GM18511 (cell line): ENCODE data around the gene POLR3H.

Experiments used
- ATAC-seq: cut with Tn5 transposase; IDR thresholded peaks from one replicate; pipeline ENCODE4 v1.9.1; 2021; ENCODE audit warnings: mild to moderate bottlenecking, moderate library complexity; ENCODE audit not compliant: unreplicated experiment

POLR3H gene

DNA sequence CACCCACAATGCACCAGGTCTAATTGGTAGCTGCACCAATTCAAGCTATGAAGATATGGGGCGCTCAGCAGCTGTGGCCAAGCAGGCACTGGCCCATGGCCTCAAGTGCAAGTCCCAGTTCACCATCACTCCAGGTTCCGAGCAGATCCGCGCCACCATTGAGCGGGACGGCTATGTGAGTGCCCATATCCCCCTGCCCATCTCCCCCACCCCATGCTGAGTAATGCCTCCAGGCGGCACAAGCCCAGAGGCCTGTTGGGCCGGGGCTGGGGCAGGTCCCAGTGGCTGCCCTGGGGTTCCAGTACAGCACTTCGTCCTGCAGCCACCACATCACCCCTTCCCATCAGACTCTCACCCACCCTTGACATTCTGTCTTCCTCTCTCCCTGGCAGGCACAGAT lies 21.5 kb downstream of the POLR3H start:
- no peak for ATAC-seq

DNA sequence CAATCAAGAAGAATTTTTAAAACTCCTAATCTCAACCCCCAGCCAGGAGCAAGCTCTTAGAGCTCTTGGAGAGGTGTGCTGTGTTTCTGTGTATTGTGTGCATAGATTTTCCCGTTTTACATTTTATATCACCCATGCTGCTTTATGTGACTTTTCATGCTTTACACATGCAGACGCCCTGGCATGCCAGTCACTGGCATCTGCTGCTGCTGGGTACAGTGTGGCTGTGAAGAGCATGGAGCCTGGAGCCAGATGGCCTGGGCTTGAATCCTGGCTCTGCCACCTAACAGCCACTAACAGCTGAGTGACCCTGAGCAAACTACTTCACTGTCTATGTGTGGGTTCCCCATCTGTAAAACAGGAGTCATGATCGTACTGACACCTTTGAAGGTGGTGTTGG lies 23.1 kb downstream of the POLR3H start:
- no peak for ATAC-seq

DNA sequence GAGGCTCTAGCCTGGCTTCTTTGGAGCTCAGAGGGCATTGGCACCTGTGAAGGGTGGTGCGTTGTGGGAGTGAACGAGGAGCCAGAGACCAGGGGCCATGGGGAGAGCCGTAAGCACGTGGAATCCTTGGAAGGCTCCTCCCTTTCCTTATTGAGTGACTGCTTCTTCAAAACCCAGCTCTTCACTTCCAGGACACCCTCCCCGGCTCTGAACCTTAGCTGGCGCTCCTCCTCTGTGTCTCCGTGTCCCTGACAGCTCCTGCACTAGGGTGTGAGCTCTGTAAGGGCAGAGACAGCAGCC lies 26.3 kb downstream of the POLR3H start:
- ATAC-seq: no peak

DNA sequence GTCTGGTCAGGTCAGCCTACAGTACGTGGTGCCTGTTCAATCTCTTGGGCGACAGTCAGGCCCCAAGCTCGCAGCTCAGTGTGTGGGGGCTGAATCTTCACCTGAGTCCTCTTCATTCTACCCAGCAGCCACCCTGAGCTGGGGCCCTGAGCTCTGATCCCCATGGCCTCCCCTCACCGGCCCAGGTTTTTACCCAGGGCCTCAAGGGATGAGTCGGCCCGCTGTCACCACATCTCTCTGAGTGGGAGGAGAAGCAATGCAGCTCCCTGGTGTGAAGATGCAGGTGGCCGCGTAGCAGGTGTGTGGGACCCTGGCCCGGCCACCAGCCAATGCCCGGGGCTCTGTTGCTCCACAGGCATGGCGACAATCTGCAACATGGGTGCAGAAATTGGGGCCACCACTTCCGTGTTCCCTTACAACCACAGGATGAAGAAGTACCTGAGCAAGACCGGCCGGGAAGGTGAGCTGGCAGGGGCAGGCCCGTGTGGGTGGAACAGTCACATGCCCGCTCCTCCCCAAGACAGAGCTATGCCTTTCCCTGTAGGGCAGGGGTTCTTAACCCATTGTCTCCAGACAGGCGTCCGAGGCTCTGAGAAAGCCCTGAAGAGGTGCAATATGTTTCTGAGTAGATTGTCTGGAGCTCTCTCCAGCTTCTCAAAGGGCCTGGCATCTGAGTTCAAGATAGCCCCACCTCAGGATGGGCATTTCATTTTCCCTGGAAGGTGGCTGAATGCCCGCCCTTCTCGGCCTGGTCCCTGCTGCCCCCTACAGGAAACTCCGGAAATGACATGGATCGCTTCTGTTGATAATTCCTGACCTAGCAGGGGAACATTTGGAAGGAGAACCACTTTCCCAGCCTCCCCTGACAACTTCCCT lies 26.9 kb downstream of the POLR3H start:
- no peak for ATAC-seq

DNA sequence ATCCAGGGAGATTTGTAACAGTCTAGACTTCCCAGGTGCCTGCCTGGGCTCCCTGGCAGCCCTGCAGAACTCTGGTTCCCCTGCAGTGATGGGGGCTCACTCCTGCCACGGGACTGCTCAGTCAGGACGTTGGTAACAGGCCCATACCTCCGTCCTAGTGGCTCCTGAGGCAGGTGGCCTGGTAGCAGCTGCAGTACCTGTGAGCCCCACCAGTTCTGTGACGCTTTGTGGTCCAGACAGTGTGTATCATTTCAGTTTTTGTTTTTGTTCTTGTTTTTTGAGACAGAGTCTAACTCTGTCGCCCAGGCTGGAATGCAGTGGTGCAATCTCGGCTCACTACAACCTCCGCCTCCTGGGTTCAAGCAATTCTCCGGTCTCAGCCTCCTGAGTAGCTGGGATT lies 27.8 kb downstream of the POLR3H start:
- no peak for ATAC-seq

DNA sequence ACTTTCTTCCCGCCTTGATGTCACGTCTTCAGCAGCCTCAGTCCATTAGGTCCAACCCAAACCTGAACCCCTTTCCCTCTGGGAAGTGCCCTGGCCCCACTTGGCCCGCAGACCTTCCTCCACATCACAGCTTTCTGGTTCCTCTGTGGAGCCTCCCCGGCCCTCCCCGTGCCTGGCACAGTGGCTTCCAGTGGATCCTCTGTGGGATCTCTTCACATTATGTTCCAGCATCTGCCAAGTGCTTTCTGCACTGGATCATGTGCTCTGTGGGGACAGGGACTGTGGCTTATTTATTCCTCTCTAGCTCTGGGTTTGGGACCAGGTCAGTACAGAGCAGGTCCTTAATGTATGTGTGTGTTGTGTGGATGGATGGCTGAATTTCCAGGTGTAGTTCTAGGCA lies 30.9 kb downstream of the POLR3H start:
- no peak for ATAC-seq

DNA sequence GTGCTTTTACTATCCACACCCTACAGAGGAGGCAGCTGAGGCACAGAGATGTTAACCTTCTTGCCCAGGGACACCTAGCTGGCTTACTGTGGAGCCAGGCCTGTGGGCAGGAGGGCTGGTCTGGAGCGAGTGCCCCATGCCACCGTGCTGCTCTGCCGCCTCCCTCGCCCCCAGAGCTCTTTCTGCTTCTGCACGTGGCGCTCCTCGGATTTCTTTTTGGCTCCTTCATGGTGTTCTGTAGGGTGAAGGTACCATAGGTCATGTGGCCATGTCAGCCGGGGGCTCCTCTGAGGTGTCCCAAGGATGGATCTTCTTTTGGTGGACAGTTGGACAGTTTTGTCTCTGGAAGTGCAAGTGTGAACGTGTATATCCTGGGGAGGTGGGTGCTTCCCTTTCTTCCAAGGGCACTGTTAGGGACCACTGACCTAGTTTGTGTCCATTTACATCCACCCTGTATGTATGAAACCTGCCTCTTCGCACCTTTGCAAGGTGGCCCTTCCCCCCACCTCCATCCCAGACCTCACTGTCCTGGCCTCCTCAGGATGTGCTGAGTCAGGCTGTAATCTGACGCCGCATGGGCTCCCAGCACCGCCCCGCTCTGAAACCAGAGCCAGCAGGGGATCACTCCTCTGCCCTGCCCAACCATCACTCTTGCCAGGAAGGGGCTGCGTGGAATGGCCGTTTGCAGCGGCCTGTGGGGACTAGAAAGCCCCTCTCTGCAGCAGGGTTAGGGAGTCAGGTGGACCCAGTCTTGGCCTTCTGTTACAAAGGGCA lies 31.7 kb downstream of the POLR3H start:
- no peak for ATAC-seq

DNA sequence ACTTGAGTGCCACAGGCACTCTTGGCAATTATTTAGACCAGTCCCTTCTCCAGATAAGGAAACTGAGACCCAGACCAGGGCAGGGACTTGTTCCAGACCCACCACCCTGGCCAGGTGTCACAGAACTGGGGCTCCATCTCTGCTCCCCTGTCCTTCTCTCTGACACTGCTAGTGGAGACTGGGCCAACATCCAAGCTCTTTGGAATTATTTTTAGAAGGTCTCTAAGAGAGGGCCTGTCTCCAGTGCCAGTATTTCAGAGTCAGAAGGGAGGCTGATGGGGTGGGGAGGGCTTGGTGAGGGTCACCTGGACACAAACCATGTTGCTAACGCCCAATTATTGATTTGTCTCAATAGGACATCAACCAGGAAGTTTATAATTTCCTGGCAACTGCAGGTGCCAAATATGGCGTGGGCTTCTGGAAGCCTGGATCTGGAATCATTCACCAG lies 32.7 kb downstream of the POLR3H start:
- no peak for ATAC-seq

DNA sequence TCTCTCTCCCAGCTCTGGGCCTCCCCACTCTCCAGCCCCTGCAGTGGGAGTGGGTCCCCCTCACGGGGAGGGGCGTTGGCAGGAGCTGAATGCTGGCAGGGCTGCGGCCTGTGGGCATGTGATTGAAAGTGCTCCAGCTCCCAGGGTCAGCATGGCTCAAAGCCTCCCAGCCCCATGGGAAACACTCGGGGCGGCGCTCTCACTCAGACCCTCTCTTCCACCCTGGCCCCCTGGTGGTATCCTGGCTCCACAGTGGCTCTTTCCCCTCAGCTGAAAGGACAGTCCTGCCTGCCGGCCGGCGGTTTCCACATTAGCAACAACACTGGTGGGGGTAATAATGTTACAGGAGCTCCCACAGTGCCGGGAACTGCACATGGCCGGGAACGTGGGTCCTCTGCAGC lies 35.5 kb downstream of the POLR3H start:
- ATAC-seq: no peak

DNA sequence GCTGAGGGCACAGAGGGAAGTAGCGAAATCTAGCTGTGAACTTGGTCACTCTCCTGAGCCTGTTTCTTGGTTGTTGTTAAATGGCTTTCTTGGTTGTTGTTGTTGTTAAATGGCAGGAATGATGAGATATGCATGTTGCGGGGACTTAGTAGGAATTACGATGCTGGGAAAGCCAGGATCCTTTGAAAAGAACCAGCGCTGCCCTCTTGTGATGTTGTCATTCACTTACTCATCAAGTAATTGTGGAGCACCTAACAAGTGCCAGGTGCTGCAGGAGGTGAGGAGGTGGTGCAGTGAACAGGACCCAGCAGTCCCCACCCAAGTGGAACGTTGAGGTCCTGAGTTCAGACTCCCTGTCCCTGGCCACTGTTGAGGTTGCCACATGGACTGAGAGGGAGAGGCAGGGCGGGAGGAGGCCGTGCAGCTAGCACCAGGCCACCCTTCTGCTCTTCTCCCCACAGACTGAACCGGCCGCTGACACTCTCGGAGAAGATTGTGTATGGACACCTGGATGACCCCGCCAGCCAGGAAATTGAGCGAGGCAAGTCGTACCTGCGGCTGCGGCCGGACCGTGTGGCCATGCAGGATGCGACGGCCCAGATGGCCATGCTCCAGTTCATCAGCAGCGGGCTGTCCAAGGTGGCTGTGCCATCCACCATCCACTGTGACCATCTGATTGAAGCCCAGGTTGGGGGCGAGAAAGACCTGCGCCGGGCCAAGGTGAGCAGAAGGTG lies 36.8 kb downstream of the POLR3H start:
- no peak for ATAC-seq

DNA sequence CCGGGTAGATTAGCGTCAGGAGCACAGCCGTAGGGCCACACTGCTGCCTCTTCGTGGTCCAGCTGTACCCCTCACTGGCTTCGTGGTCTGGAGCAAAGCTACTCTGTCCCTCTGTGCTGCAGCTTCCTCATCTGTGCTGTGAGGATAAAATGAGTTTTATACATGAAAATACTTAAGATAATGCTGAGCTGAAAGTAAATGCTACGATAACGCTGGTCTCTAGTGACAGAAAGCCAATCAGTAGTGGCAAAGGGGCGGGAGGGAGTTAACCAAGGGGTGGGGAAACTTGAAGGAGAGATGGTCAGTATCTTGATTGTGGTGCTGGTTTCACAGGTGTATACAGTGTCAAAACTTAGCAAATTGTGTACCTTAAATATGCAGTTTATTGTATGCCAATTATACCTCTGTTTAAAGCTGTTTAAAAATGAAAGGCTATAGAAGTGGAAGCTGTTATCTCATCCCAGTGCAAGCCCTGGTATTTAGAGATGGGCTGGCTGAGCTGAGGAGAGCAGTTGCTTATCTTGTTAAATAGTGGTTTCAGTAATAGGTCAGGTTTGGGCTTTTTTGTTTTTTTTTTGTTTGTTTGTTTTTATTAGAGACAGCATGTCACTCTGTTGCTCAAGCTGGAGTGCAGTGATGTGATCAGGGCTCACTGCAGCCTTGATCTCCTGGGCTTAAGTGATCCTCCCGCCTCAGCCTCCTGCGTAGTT lies 38.6 kb downstream of the POLR3H start:
- no peak for ATAC-seq

DNA sequence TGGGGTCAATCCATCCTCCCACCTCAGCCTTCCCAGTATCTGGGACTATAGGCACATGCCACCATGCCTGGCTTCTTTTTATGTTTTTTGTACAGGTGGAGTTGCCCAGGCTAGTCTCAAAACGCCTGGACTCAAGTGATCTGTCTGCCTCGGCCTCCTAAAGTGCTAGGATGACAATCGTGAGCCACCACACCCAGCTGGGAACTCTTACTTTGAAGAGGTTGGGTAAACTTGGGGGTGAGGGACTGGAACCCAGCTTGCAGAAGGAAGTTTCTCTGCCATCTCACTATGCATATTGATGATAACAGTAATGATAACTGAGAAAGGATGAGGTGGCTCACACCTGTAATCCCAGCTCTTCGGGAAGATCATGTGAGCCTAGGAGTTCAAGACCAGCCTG lies 39.5 kb downstream of the POLR3H start:
- ATAC-seq: no peak

DNA sequence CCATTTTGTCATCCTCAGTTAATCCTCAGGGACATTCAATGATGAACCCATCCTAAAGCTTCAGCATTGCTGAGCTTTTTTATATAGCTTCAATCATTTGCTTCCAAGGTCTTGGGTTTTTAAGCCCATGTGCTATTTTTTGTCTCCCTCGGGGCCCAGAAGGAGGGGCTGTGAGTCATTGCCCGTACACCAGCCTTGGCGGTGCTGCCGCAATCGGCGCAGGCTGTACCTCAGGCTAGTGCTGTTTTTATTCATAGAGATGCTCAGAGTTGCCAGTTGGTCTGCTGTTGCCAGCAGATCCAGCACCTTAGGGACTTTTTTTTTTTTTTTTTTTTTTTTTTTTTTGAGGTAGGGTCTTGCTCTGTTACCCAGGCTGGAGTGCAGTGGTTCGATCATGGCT lies 39.9 kb downstream of the POLR3H start:
- ATAC-seq: no peak

DNA sequence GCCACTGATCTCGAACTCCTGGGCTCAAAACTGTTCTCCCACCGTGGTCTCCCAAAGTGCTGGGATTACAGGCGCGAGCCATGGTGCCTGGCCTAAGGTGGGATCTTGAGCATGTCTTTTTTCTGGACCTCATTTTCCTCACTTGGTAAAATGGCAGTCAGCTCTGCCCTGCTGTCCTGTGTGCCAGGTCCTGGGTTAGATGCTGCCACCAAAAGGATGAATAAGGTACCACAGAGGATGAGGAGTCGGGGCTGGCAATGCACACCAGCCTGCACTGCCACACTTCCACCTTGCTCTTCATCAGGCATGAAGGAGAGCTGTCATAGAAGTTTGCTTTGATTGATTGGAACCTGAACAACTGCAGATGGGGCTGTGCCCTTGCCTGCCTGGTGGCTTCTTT lies 43.1 kb downstream of the POLR3H start:
- ATAC-seq: no peak

DNA sequence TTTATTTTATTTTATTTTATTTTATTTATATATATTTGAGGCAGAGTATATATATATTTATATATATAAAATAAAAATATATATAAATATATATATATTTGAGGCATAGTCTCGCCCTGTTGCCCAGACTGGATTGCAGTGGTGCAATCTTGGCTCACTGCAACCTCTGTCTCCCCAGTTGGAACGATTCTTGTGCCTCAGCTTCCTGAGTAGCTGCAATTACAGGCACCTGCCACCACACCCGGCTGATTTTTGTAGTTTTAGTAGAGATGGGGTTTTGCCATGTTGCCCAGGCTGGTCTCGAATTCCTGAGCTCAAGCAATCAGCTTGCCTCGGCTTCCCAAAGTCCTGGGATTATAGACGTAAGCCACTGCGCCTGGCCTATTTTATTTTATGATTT lies 44.0 kb downstream of the POLR3H start:
- no peak for ATAC-seq

DNA sequence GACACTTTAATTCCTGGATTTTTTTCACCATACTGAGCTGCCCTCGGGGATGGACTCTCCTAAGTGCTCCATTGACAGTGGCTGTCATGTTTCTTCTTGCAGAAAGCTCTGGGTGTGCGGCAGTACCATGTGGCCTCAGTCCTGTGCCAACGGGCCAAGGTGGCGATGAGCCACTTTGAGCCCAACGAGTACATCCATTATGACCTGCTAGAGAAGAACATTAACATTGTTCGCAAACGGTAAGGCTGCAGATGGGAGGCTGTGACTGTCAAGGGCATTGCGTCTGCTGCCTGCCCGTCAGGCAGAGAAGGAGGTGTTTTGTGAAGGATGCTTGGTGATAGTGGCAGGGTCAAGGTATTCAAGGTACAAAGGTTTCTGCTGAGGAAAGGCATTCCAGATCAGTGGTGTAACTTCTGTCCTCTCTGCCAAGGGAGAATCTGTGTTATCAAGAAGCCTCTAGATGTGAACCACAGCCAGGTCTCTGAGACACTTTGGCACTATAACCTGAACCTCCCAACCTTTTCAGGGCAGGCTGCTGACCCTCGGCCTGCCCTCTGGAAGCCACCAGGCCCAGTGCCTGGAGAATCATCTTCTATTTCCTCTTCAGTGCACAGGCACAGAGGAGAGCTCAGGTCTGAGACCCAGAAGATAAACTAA lies 44.5 kb downstream of the POLR3H start:
- no peak for ATAC-seq

DNA sequence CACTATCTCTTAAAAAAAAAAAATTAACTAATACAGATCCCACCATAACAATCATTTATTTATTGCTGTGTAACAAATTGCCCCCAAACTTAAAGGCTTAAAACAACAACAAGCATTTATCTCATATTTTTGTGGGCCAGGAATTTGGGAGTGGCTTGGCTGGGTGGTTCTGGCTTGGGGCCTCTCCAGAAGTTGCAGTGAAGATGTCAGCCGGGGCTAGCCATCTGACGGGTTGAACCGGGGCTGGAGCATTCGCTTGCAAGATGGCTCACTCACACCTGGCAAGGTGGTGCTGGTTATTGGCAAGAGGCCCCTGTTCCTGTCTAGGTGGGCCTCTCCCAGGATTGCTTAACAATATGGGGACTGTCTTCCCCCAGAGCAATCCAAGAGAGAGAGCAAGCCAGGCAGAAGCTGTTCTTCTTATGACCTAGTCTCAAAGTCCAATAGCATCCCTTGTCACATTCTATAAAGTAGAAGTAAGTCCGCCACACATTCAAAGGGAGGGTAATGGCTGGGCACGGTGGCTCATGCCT lies 45.9 kb downstream of the POLR3H start:
- ATAC-seq: no peak

DNA sequence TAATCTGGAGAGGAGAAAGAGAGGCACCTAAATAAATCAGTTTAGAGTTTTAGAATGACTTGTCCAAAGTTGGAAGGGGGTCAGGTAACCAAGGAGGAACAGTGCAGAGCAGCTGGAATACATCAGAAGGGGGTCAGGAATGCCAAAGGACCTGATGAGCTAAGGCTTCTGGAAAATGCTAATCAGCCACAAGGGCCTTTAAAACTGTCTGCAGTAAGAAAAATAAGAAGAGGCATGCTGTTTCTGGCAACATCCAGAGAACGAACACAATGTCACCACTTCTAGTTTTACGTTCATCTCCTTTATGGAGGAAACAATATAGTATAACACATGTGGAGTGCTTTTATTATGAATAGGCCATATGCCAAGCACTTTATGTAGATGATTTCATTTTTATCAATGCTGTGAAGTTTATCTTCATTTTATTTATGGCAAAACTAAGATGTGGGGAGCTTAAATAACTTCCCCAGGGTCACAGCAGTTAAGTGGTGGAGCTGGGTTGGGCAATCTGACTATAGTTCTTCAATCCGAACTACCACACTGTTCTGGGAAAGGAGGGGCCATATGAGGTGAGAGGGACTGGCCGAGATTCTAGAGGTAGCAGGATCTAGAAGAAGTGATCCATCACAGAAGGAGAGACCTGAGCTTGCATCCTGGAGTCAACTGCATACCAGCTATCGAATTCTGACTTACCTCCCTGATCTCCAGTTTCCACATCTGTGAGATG lies 52.7 kb downstream of the POLR3H start:
- ATAC-seq: no peak

DNA sequence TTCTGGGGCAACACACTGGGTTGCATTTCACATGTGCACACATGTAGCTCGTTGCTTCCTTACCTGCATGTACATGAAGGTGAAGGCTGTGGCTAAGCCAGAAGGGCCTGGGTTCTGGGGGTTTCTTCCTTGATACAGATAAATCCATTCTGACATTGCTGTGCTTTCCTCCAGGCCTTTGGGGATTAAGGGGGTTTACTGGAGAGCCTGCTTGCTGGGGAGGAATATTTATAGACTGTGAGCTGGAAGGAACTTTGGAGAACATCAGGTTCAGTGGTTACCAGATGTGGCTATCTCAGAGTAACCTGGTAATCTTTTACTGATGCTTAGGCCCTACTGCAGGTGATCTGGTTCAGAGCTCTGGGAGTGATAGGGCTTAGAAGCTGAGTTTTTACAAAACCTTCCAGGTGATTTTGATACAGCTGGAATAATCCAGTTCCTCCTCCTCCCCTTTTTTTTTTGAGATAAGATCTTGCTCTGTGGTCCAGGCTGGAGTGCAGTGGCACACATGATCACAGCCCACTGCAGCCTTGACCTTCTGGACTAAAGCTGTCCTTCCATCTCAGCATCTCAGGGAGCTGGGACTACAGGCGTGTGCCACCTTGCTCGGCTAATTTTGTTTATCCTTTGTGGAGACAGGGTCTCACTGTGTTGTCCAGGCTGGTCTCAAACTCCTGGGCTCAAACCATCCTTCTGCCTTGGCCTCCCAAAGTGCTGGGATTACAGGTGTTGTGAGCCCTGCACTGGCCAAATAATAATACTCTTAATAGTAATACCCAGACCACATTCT lies 55.5 kb downstream of the POLR3H start:
- no peak for ATAC-seq
